ENCODE measurements around the gene MOB2. TPM values are rescaled to one million over a fixed set of nuclear protein-coding genes. Genes with fewer than 3 reads are reported as not detected.

The MOB2 gene
- total RNA-seq, 1 experiment from 2014 or later = 22.7 TPM

GRCh38 chr11:1460396-1460985, 26.1 kb downstream of the MOB2 start:
- Histone ChIP-seq H3K27ac (ENCODE audit: insufficient read length, low read depth, low read length) (no peak overlapping the region), H3K9ac (ENCODE audit: extremely low read depth, insufficient read length, low read length) (no peak overlapping the region), H3K4me1 (ENCODE audit: insufficient read depth, low read length) (no peaks in the 10 kb centered on the region), H2AK5ac (ENCODE audit: insufficient read length, low read length) (no peak overlapping the region), H2BK20ac (ENCODE audit: low read depth, low read length, poor library complexity, severe bottlenecking) (no peak overlapping the region), H3K4ac (ENCODE audit: low read depth, low read length) (no peak overlapping the region), H2AFZ (ENCODE audit: low read length) (no peak overlapping the region), H3K79me2 (ENCODE audit: insufficient read depth, low read length) (no peaks in the 10 kb centered on the region), H3K9me3 (ENCODE audit: control insufficient read depth, low read depth, low read length) (no peaks in the 10 kb centered on the region), H3K4me2 (ENCODE audit: insufficient read depth, insufficient read length, low read length) (no peak overlapping the region), H3K27me3 (ENCODE audit: insufficient read depth, low read length) (no peaks in the 10 kb centered on the region), H2BK5ac (ENCODE audit: insufficient read length, low read length) (no peak overlapping the region), H4K20me1 (ENCODE audit: control insufficient read depth, insufficient read depth, insufficient read length) (no peaks in the 10 kb centered on the region), H4K8ac (replicated peaks; ENCODE audit: insufficient read length, low read depth, low read length) (no peak overlapping the region), H3K23me2 (ENCODE audit: insufficient read length, low read depth, low read length, poor library complexity, severe bottlenecking) (no peaks in the 10 kb centered on the region), H3T11ph (ENCODE audit: low read length) (no peak overlapping the region), H3K23ac (ENCODE audit: insufficient read length, low read depth, low read length) (no peak overlapping the region), H2BK15ac (ENCODE audit: low read depth, low read length) (no peak overlapping the region), H2BK12ac (ENCODE audit: insufficient read length, low read depth, low read length) (no peak overlapping the region), H3K14ac (ENCODE audit: insufficient read depth, low read length) (no peak overlapping the region), H2BK120ac (ENCODE audit: low read depth, low read length, poor library complexity, severe bottlenecking) (no peak overlapping the region), H3K18ac (ENCODE audit: insufficient read length, low read depth, low read length) (no peak overlapping the region), H3K79me1 (ENCODE audit: insufficient read depth, low read depth, low read length, poor library complexity, severe bottlenecking) (no peaks in the 10 kb centered on the region), H4K5ac (ENCODE audit: insufficient read length, low read depth, low read length) (no peak overlapping the region), H4K91ac (ENCODE audit: insufficient read length, low read depth, low read length) (no peak overlapping the region), H3K56ac (ENCODE audit: insufficient read length, low read depth, low read length) (no peak overlapping the region)
- peaks cover 2 to 6% (median 5%) of the 10 kb centered on the region in 3 experiments; a peak in 1 of 7 replicates for H3K36me3 Mint-ChIP-seq (ENCODE audit: insufficient read depth in 1 of 3, low read depth in 3 of 3)
- no peak for DNase-seq
- WGBS (ENCODE audit: extremely low coverage, insufficient read length, low lambda C conversion rate) = no CpG with 5 or more reads among the region's 44 CpGs
- TF ChIP-seq, protein P1, sequence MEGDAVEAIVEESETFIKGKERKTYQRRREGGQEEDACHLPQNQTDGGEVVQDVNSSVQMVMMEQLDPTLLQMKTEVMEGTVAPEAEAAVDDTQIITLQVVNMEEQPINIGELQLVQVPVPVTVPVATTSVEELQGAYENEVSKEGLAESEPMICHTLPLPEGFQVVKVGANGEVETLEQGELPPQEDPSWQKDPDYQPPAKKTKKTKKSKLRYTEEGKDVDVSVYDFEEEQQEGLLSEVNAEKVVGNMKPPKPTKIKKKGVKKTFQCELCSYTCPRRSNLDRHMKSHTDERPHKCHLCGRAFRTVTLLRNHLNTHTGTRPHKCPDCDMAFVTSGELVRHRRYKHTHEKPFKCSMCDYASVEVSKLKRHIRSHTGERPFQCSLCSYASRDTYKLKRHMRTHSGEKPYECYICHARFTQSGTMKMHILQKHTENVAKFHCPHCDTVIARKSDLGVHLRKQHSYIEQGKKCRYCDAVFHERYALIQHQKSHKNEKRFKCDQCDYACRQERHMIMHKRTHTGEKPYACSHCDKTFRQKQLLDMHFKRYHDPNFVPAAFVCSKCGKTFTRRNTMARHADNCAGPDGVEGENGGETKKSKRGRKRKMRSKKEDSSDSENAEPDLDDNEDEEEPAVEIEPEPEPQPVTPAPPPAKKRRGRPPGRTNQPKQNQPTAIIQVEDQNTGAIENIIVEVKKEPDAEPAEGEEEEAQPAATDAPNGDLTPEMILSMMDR (conservative IDR thresholded peaks at IDR 0.05) = no peak
- no peaks in the 10 kb centered on the region for H3K9me3 Mint-ChIP-seq
- no peak overlapping the region; a peak in 1 of 7 replicates for H3K27ac Mint-ChIP-seq
- H3K4me3 Mint-ChIP-seq = no peak overlapping the region
- H3K27me3 Mint-ChIP-seq (ENCODE audit: low read depth) = no peaks in the 10 kb centered on the region; the same call in 1 of the 2 replicates
- peaks cover 3 to 14% of the 10 kb centered on the region in 2 experiments; a peak in 3 of 4 replicates for H3K4me1 Mint-ChIP-seq
